ENCODE results near the gene PABPN1. TPM values are rescaled to one million over a fixed set of nuclear protein-coding genes. Genes with fewer than 3 reads are reported as not detected.

The PABPN1 gene
- total and polyA plus RNA-seq, 9 of the 15 experiments (the other 6 are each of a cell fraction or from before 2014, with no cell fraction given) = 32.6 to 388 (median 178) TPM

DNA sequence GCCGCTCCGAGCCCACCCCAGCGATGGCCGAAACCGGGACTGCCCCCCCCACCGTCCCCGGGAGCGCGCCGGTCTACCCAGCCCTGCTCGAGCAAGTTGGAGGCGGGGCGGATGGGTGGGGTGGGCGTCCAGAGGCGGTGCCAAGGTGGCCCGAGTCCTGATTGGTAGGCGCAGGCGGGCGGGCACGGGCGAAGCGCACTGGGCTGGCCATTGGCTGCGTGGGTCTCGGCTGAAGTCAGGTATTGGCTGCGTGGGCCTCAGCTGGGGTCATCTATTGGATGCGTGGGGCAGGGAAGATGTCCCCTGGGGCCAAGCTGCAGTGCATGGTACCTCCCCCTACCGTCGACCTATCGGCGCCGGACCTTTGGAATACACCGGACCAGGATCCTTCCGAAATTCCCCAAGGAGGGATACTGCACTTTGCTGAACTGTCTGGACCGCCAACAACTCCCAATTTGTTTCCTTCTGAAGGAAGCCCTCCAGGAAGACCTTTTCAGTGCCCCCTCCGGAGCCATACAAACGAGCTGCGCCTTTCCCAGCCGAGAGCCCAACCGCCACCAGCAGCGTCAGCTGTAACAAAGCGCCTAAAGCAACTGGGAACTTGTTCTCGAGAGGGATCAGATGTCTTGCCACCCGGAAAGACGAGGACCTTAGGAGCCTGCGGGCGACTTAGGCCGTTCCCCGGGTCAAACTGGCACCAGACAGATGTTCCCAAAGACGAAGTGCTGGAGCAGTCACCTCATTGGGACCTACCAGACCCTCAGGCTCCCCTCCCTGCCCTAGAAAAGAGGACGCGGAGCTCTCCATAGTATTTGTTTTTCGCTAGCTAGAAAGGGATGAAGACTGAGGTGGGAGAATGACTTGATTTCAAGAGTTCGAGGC, 35.0 kb upstream of the PABPN1 start, which contains the start of gene HOMEZ:
Gene HOMEZ (minus strand): TSS at position 113 of the 882 bp plus-strand sequence. CDS start 180 bp downstream, outside the sequence.
- intact Hi-C loops (cut with micrococcal nuclease) = loop anchor here (2.0 kb wide), 1 partner anchor 15 kb away; no protein-coding TSS in a partner anchor
- under 1% methylated on average over 40 of the region's 53 CpGs for WGBS (ENCODE audit: insufficient coverage, low coverage, missing lambda C conversion rate)
- TF ChIP-seq NR2C2 (CRISPR knock-in tag; IDR thresholded peaks at IDR 0.05) (no peak), NR2C2 (tag; IDR thresholded peaks at IDR 0.05) (peak; percentile 86), TAF15 (IDR thresholded peaks at IDR 0.05; ENCODE audit: low read depth, low read length) (no peak), IFI16 (CRISPR knock-in tag; IDR thresholded peaks at IDR 0.05) (no peak), NFRKB (IDR thresholded peaks at IDR 0.05; ENCODE audit: low read depth) (0 out of 2 replicates have a peak, but pooled peaks have one; percentile 29), EZH2 (IDR thresholded peaks at IDR 0.05; ENCODE audit: borderline replicate concordance, low read depth, low read length) (no peak), NFXL1 (CRISPR knock-in tag; IDR thresholded peaks at IDR 0.05) (no peak), SRSF9 (IDR thresholded peaks at IDR 0.05; ENCODE audit: borderline replicate concordance, low read depth, low read length) (no peak), ZNF431 (CRISPR knock-in tag; IDR thresholded peaks at IDR 0.05) (no peak; the same call in 1 of the 2 replicates), CTBP1 (IDR thresholded peaks at IDR 0.05; ENCODE audit: borderline replicate concordance) (peak; percentile 86; the same call in 1 of the 2 replicates), GABPB1 (CRISPR knock-in tag; IDR thresholded peaks at IDR 0.05) (peak; percentile 25; the same call in 1 of the 2 replicates), ARID2 (IDR thresholded peaks at IDR 0.05) (no peak)
- TF ChIP-seq, protein P1, sequence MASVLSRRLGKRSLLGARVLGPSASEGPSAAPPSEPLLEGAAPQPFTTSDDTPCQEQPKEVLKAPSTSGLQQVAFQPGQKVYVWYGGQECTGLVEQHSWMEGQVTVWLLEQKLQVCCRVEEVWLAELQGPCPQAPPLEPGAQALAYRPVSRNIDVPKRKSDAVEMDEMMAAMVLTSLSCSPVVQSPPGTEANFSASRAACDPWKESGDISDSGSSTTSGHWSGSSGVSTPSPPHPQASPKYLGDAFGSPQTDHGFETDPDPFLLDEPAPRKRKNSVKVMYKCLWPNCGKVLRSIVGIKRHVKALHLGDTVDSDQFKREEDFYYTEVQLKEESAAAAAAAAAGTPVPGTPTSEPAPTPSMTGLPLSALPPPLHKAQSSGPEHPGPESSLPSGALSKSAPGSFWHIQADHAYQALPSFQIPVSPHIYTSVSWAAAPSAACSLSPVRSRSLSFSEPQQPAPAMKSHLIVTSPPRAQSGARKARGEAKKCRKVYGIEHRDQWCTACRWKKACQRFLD (CRISPR knock-in tag; IDR thresholded peaks at IDR 0.05) = 0 out of 2 replicates have a peak, but pooled peaks have one; percentile 48
- TF ChIP-seq, protein P2, sequence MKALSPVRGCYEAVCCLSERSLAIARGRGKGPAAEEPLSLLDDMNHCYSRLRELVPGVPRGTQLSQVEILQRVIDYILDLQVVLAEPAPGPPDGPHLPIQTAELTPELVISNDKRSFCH (CRISPR knock-in tag; IDR thresholded peaks at IDR 0.05) = no peak
- TF ChIP-seq, protein P2 (tag; IDR thresholded peaks at IDR 0.05) = no peak; the same call in 1 of the 2 replicates
- TF ChIP-seq, protein P3, sequence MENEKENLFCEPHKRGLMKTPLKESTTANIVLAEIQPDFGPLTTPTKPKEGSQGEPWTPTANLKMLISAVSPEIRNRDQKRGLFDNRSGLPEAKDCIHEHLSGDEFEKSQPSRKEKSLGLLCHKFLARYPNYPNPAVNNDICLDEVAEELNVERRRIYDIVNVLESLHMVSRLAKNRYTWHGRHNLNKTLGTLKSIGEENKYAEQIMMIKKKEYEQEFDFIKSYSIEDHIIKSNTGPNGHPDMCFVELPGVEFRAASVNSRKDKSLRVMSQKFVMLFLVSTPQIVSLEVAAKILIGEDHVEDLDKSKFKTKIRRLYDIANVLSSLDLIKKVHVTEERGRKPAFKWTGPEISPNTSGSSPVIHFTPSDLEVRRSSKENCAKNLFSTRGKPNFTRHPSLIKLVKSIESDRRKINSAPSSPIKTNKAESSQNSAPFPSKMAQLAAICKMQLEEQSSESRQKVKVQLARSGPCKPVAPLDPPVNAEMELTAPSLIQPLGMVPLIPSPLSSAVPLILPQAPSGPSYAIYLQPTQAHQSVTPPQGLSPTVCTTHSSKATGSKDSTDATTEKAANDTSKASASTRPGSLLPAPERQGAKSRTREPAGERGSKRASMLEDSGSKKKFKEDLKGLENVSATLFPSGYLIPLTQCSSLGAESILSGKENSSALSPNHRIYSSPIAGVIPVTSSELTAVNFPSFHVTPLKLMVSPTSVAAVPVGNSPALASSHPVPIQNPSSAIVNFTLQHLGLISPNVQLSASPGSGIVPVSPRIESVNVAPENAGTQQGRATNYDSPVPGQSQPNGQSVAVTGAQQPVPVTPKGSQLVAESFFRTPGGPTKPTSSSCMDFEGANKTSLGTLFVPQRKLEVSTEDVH (IDR thresholded peaks at IDR 0.05; ENCODE audit: low read depth, partially characterized antibody) = peak; percentile 18
- TF ChIP-seq, protein P4, sequence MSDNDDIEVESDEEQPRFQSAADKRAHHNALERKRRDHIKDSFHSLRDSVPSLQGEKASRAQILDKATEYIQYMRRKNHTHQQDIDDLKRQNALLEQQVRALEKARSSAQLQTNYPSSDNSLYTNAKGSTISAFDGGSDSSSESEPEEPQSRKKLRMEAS (CRISPR knock-in tag; IDR thresholded peaks at IDR 0.05) = no peak

More for the DNA sequence above, 35.0 kb upstream of the PABPN1 start, which contains the start of gene HOMEZ:
- no peaks in the 10 kb centered on the region for H3K9me1 ChIP-seq (ENCODE audit: control insufficient read depth, insufficient read depth, low read length)
- H3K9me3 ChIP-seq (replicated peaks; ENCODE audit: control insufficient read depth, insufficient read depth, low read depth, low read length) = no peaks in the 10 kb centered on the region
- no peaks in the 10 kb centered on the region for H4K20me1 ChIP-seq (replicated peaks; ENCODE audit: control insufficient read depth, insufficient read depth, low read length)
- ATAC-seq (peak; percentile 95), DNase-seq (ENCODE audit: extremely low read depth in 1 of 4, low spot score in 3 of 4) (peak; percentile 95 to 99 (median 96)), FAIRE-seq (peak; percentile 94)
- TSS peak; percentile 97 for BruUV-seq (replicated peaks)
- H3K4me2 ChIP-seq (ENCODE audit: insufficient read depth, low read length) = peak within 1 kb of the TSS; percentile 97
- peak within 1 kb of the TSS; percentile 92 for H3K4me3 ChIP-seq
- H3K27me3 ChIP-seq (ENCODE audit: control insufficient read depth in 2 of 2, insufficient read depth in 2 of 2, low read length in 2 of 2) = no peaks in the 10 kb centered on the region
- H2AFZ ChIP-seq (ENCODE audit: low read depth, low read length) = peak within 1 kb of the TSS; percentile 99
- peaks cover 26% of the 10 kb centered on the region for H3K36me3 ChIP-seq (ENCODE audit: control insufficient read depth, insufficient read depth, low read length)
- peak within 1 kb of the TSS; percentile 94 for H3K27ac ChIP-seq (ENCODE audit: extremely low read depth, low read depth, low read length)
- in situ Hi-C loops (cut with MboI) = no loop called here
- ChIA-PET POLR2A (interaction anchor here (0.6 to 2.8 kb wide), 16 partner anchors 9 to 994 kb away, joined by 3 to 14 read pairs (median 4); partner anchors contain the start of genes ACIN1, C14orf119, PABPN1 and PPP1R3E), CTCF (ENCODE audit: low intra/inter-chr PET ratio) (no interaction called here)
- H3K79me2 ChIP-seq (ENCODE audit: control insufficient read depth, insufficient read depth, low read length) = peaks cover 59% of the 10 kb centered on the region
- peak within 1 kb of the TSS; percentile 90 to 98 for H3K9ac ChIP-seq (ENCODE audit: insufficient read depth in 1 of 2, low read depth in 2 of 2, low read length in 2 of 2)
- peaks cover 7 to 21% of the 10 kb centered on the region in 2 experiments; a peak in 4 of 5 replicates for H3K4me1 ChIP-seq (replicated peaks in 1 of 2; ENCODE audit: control insufficient read depth in 2 of 2, insufficient read depth in 2 of 2, low read length in 2 of 2)

Data from K562 (cell line).